K562 (cell line): ENCODE data around the gene RASSF3. TPM values are rescaled to one million over a fixed set of nuclear protein-coding genes. Genes with fewer than 3 reads are reported as not detected.

Experiments
- ARID1B ChIP-seq: fragments of 450-650 bp; IDR thresholded peaks from 2 replicates; pipeline ENCODE4 v1.6.1; 2016; ENCODE audit warnings: antibody characterized with exemption, mild to moderate bottlenecking, inconsistent platforms
- EGR1 ChIP-seq: fragments of 450-650 bp; conservative IDR thresholded peaks from 2 replicates; pipeline ENCODE4 v1.6.1; 2017; ENCODE audit warnings: mild to moderate bottlenecking
- FOXM1 ChIP-seq, 2 experiments: fragments of 450-650 bp in 1 of 2; sonication (generic) in 1 of 2; formaldehyde crosslinking in 1 of 2; IDR thresholded peaks; 2 replicates each; pipeline versions ENCODE4 v1.6.1 to v1.9.0; 2017 to 2022; ENCODE audit warnings: low read depth in 2 of 2, mild to moderate bottlenecking in 2 of 2, missing genetic modification reagents in 1 of 2, moderate library complexity in 1 of 2
- GATA2 ChIP-seq: sonication (generic); formaldehyde crosslinking; IDR thresholded peaks from 2 replicates; pipeline ENCODE4 v1.4.0; 2020; ENCODE audit warnings: mild to moderate bottlenecking, missing genetic modification reagents
- HES1 ChIP-seq: fragments of 450-650 bp; IDR thresholded peaks from 2 replicates; pipeline ENCODE4 v1.6.1; 2016; ENCODE audit warnings: low read depth, mild to moderate bottlenecking, moderate library complexity
- HMG20B ChIP-seq: fragments of 250-450 bp; sonication (Bioruptor Pico); IDR thresholded peaks from 2 replicates; pipeline ENCODE4 v1.5.0; 2021; ENCODE audit warnings: mild to moderate bottlenecking
- MED1 ChIP-seq: sonication (generic); formaldehyde crosslinking; IDR thresholded peaks from 2 replicates; pipeline ENCODE4 v1.8.1; 2023; ENCODE audit warnings: missing genetic modification reagents, borderline replicate concordance
- NCOR1 ChIP-seq: fragments of 450-650 bp; IDR thresholded peaks from 2 replicates; pipeline ENCODE4 v1.6.1; 2016; ENCODE audit warnings: mild to moderate bottlenecking, moderate library complexity
- NFIC ChIP-seq: fragments of 450-650 bp; IDR thresholded peaks from 2 replicates; pipeline ENCODE4 v1.6.1; 2017; ENCODE audit warnings: mild to moderate bottlenecking, inconsistent platforms
- PHB2 ChIP-seq: fragments of 450-650 bp; IDR thresholded peaks from 2 replicates; pipeline ENCODE4 v1.6.1; 2017; ENCODE audit warnings: low read depth
- PRDM10 ChIP-seq: fragments of 450-650 bp; IDR thresholded peaks from 2 replicates; pipeline ENCODE4 v1.6.1; 2018; ENCODE audit not compliant: partially characterized antibody
- RBBP5 ChIP-seq: fragments of 200-600 bp; sonication (generic); IDR thresholded peaks from 2 replicates; pipeline ENCODE4 v1.6.1; 2012; ENCODE audit warnings: borderline replicate concordance, mild to moderate bottlenecking, low read length, control low read depth, inconsistent platforms; ENCODE audit not compliant: insufficient read depth, poor library complexity, severe bottlenecking
- SOX6 ChIP-seq: fragments of 450-650 bp; IDR thresholded peaks from 2 replicates; pipeline ENCODE4 v1.6.1; 2014; ENCODE audit warnings: mild to moderate bottlenecking
- ZNF316 ChIP-seq: fragments of 450-650 bp; IDR thresholded peaks from 2 replicates; pipeline ENCODE4 v1.6.1; 2016
- polyA plus RNA-seq, 8 experiments: library from polyadenylated mRNA; depleted of rRNA in 4 of 8; stranded (reverse) in 5 of 8; unstranded in 3 of 8; fragments of >200 nt; fragmentation: Nextera tagmentation in 2 of 8; fragmentation: Illumina TruSeq in 1 of 8; extraction: Ambion mirVana in 2 of 8; extraction: Trizol in 1 of 8; gene quantifications; 2 replicates each; pipeline versions ENCODE4 v1.2.1 to v1.2.3, GENCODE V29; 2011 to 2014; ENCODE audit warnings: inconsistent platforms in 1 of 8, missing spikeins in 1 of 8
- total RNA-seq, 7 experiments: library from RNA; depleted of rRNA in 6 of 7; stranded (reverse); fragments of >200 nt in 6 of 7; fragmentation: Illumina TruSeq in 2 of 7; extraction: Trizol in 2 of 7; gene quantifications; 2 replicates each; pipeline versions ENCODE4 v1.2.1 to v1.2.3, GENCODE V29; 2011 to 2021; ENCODE audit warnings: low replicate concordance in 1 of 7
- TF ChIP-seq, protein P1 (sequence below): IDR thresholded peaks from 3 replicates; pipeline ENCODE4 v1.6.1; 2011; ENCODE audit warnings: borderline replicate concordance, mild to moderate bottlenecking, moderate library complexity; ENCODE audit not compliant: insufficient read length; ENCODE audit errors: extremely low read depth
- TF ChIP-seq, protein P2 (sequence below): fragments of 450-650 bp; IDR thresholded peaks from 2 replicates; pipeline ENCODE4 v1.6.1; 2016; ENCODE audit warnings: borderline replicate concordance

Gene RASSF3
- total and polyA plus RNA-seq, 9 of the 15 experiments (the other 6 are each of a cell fraction or from before 2014, with no cell fraction given) = 3.7 to 39.2 (median 20.2) TPM

- TF ChIP-seq, protein P1, sequence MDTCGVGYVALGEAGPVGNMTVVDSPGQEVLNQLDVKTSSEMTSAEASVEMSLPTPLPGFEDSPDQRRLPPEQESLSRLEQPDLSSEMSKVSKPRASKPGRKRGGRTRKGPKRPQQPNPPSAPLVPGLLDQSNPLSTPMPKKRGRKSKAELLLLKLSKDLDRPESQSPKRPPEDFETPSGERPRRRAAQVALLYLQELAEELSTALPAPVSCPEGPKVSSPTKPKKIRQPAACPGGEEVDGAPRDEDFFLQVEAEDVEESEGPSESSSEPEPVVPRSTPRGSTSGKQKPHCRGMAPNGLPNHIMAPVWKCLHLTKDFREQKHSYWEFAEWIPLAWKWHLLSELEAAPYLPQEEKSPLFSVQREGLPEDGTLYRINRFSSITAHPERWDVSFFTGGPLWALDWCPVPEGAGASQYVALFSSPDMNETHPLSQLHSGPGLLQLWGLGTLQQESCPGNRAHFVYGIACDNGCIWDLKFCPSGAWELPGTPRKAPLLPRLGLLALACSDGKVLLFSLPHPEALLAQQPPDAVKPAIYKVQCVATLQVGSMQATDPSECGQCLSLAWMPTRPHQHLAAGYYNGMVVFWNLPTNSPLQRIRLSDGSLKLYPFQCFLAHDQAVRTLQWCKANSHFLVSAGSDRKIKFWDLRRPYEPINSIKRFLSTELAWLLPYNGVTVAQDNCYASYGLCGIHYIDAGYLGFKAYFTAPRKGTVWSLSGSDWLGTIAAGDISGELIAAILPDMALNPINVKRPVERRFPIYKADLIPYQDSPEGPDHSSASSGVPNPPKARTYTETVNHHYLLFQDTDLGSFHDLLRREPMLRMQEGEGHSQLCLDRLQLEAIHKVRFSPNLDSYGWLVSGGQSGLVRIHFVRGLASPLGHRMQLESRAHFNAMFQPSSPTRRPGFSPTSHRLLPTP = no peak
- TF ChIP-seq PHB2 (no peak), NFIC (0 out of 2 replicates have a peak, but pooled peaks have one; percentile 50), ZNF316 (0 out of 2 replicates have a peak, but pooled peaks have one; percentile 24), RBBP5 (peak; percentile 3), HMG20B (no peak), FOXM1 (IDR thresholded peaks at IDR 0.05; ENCODE audit: low read depth) (peak; percentile 47), FOXM1 (CRISPR knock-in tag; IDR thresholded peaks at IDR 0.05; ENCODE audit: low read depth) (no peak), EGR1 (peak; percentile 94), PRDM10 (peak; percentile 17), ARID1B (peak; percentile 25; the same call in 1 of the 2 replicates), MED1 (CRISPR knock-in tag) (no peak), SOX6 (no peak), GATA2 (CRISPR knock-in tag) (peak; percentile 74), HES1 (0 out of 2 replicates have a peak, but pooled peaks have one; percentile 4), NCOR1 (0 out of 2 replicates have a peak, but pooled peaks have one; percentile 6)
- TF ChIP-seq, protein P2, sequence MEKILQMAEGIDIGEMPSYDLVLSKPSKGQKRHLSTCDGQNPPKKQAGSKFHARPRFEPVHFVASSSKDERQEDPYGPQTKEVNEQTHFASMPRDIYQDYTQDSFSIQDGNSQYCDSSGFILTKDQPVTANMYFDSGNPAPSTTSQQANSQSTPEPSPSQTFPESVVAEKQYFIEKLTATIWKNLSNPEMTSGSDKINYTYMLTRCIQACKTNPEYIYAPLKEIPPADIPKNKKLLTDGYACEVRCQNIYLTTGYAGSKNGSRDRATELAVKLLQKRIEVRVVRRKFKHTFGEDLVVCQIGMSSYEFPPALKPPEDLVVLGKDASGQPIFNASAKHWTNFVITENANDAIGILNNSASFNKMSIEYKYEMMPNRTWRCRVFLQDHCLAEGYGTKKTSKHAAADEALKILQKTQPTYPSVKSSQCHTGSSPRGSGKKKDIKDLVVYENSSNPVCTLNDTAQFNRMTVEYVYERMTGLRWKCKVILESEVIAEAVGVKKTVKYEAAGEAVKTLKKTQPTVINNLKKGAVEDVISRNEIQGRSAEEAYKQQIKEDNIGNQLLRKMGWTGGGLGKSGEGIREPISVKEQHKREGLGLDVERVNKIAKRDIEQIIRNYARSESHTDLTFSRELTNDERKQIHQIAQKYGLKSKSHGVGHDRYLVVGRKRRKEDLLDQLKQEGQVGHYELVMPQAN = no peak
These were observed 688 bp upstream of the RASSF3 start (continued) for GRCh38 chr12:64609536-64610078.
